HL-60 (cell line): ENCODE measurements around the gene TRAF3IP3.

Source experiments
- CTCF ChIP-seq: IDR thresholded peaks from one replicate; pipeline ENCODE4 v1.5.1; 2011; ENCODE audit warnings: low read length, control low read depth, inconsistent platforms; ENCODE audit not compliant: insufficient read depth
- GABPA ChIP-seq: IDR thresholded peaks from 2 replicates; pipeline ENCODE4 v1.6.1; 2012; ENCODE audit warnings: low read depth
- POLR2AphosphoS5 ChIP-seq: IDR thresholded peaks from 2 replicates; pipeline ENCODE4 v1.6.1; 2012; ENCODE audit warnings: low read depth
- REST ChIP-seq: IDR thresholded peaks from 2 replicates; pipeline ENCODE4 v1.6.1; 2012; ENCODE audit warnings: low read depth; ENCODE audit not compliant: insufficient replicate concordance

GRCh38 chr1:209813902-209814301 lies 58.0 kb downstream of the TRAF3IP3 start:
- TF ChIP-seq CTCF (no peak), REST (no peak), GABPA (no peak), POLR2AphosphoS5 (no peak)
